Mesodermal cell (in vitro differentiated cells): ENCODE results near the gene UGT1A6. TPM values are rescaled to one million over a fixed set of nuclear protein-coding genes. Genes with fewer than 3 reads are reported as not detected.
"Not testable (repeated sequence)": the region's sequence is repeated elsewhere in the genome, so short reads cannot be mapped to it uniquely, and the experiment has no call there.

Source experiments
- H3K27ac ChIP-seq: 2 replicates; pipeline ENCODE4 v1.7.0; 2013; ENCODE audit warnings: mild to moderate bottlenecking, low read depth, low read length, moderate library complexity; ENCODE audit not compliant: severe bottlenecking
- H3K36me3 ChIP-seq: 2 replicates; pipeline ENCODE4 v1.7.1; 2013; ENCODE audit warnings: mild to moderate bottlenecking, low read length, moderate library complexity; ENCODE audit not compliant: control insufficient read depth, insufficient read depth
- H3K4me1 ChIP-seq: one replicate; pipeline ENCODE4 v1.7.1; 2013; ENCODE audit warnings: mild to moderate bottlenecking, low read length; ENCODE audit not compliant: insufficient read depth, control insufficient read depth, poor library complexity, severe bottlenecking
- H3K4me3 ChIP-seq: 2 replicates; pipeline ENCODE4 v1.7.0; 2013; ENCODE audit warnings: low read length, control low read depth, mild to moderate bottlenecking; ENCODE audit not compliant: insufficient read depth, poor library complexity, severe bottlenecking; ENCODE audit errors: extremely low read depth
- H3K9me3 ChIP-seq: 2 replicates; pipeline ENCODE4 v1.7.1; 2013; ENCODE audit warnings: mild to moderate bottlenecking, low read length, moderate library complexity; ENCODE audit not compliant: control insufficient read depth
- WGBS, 2 experiments: methylation state at CpG; one replicate each; pipeline ENCODE4 v1.1.5; 2013; ENCODE audit warnings: missing lambda C conversion rate in 2 of 2; ENCODE audit not compliant: insufficient coverage in 2 of 2; 5-methylcytosine and 5-hydroxymethylcytosine counted together
- polyA plus RNA-seq, 2 experiments: library from polyadenylated mRNA; stranded (reverse); fragments of 50-300 nt; gene quantifications; one replicate each; pipeline ENCODE4 v1.2.3, GENCODE V29; 2013

UGT1A6 gene
- not detected for polyA plus RNA-seq (2013, experiment 1 of 2)
- polyA plus RNA-seq (2013, experiment 2 of 2) = not detected

GRCh38 chr2:233692648-233693047 is at the start of gene UGT1A6:
Gene UGT1A6 (plus strand): TSS chr2:233692890. CDS start chr2:233693005, 115 bp downstream.
- Histone ChIP-seq H3K36me3 (no peaks in the 10 kb centered on the region), H3K27ac (no peak within 1 kb of the TSS), H3K4me3 (no peak within 1 kb of the TSS), H3K4me1 (no peaks in the 10 kb centered on the region), H3K9me3 (no peaks in the 10 kb centered on the region)
- 93 to 94% methylated on average over 2 to 3 of the region's 4 CpGs for WGBS, 2 experiments

- peaks cover 6% of the 10 kb centered on the region for H3K9me3 ChIP-seq
- no peak overlapping the region for H3K27ac ChIP-seq
- H3K36me3 ChIP-seq = no peaks in the 10 kb centered on the region
- H3K4me3 ChIP-seq = no peak overlapping the region
- WGBS, 2 experiments = 80 to 82% methylated on average over 1 of the region's 1 CpG
- H3K4me1 ChIP-seq = no peaks in the 10 kb centered on the region
Observed at GRCh38 chr2:233643128-233643527, 49.6 kb upstream of the UGT1A6 start.

GRCh38 chr2:233646033-233646432 is 46.7 kb upstream of the UGT1A6 start:
- H3K4me1 ChIP-seq, H3K36me3 ChIP-seq, H3K4me3 ChIP-seq, H3K27ac ChIP-seq, H3K9me3 ChIP-seq: not testable (repeated sequence)
- 83 to 94% methylated on average over 2 to 3 of the region's 3 CpGs for WGBS, 2 experiments

- Histone ChIP-seq H3K9me3 (peaks cover 3% of the 10 kb centered on the region), H3K4me3 (no peak overlapping the region), H3K4me1 (no peaks in the 10 kb centered on the region), H3K36me3 (no peaks in the 10 kb centered on the region), H3K27ac (no peak overlapping the region)
- 88 to 91% methylated on average over 1 to 2 of the region's 4 CpGs for WGBS, 2 experiments
Observed at GRCh38 chr2:233650981-233651380, 41.7 kb upstream of the UGT1A6 start.

- WGBS, 2 experiments = 100% methylated on average over 2 of the region's 2 CpGs
- H3K36me3 ChIP-seq = no peaks in the 10 kb centered on the region
- H3K4me1 ChIP-seq = no peaks in the 10 kb centered on the region
- peaks cover 3% of the 10 kb centered on the region for H3K9me3 ChIP-seq
- no peak overlapping the region for H3K4me3 ChIP-seq
- H3K27ac ChIP-seq = no peak overlapping the region
Observed at GRCh38 chr2:233651430-233651829, 41.3 kb upstream of the UGT1A6 start.

GRCh38 chr2:233654501-233654900 is 38.2 kb upstream of the UGT1A6 start:
- Histone ChIP-seq H3K4me3 (no peak overlapping the region), H3K36me3 (no peaks in the 10 kb centered on the region), H3K9me3 (no peaks in the 10 kb centered on the region), H3K4me1 (no peaks in the 10 kb centered on the region), H3K27ac (no peak overlapping the region)
- 85 to 89% methylated on average over 3 to 5 of the region's 6 CpGs for WGBS, 2 experiments

- H3K9me3 ChIP-seq = no peaks in the 10 kb centered on the region
- H3K4me3 ChIP-seq = no peak overlapping the region
- no peak overlapping the region for H3K27ac ChIP-seq
- no peaks in the 10 kb centered on the region for H3K36me3 ChIP-seq
- 62 to 67% methylated on average over 1 of the region's 1 CpG for WGBS, 2 experiments
- H3K4me1 ChIP-seq = no peaks in the 10 kb centered on the region
Observed at GRCh38 chr2:233655043-233655442, 37.6 kb upstream of the UGT1A6 start.

GRCh38 chr2:233655943-233656342 is 36.7 kb upstream of the UGT1A6 start:
- H3K9me3 ChIP-seq, H3K27ac ChIP-seq, H3K4me1 ChIP-seq, H3K36me3 ChIP-seq, H3K4me3 ChIP-seq: not testable (repeated sequence)
- 100% methylated on average over 1 of the region's 3 CpGs; no CpG with 5 or more reads in 1 of the 2 experiments for WGBS, 2 experiments

- Histone ChIP-seq H3K36me3 (no peaks in the 10 kb centered on the region), H3K4me3 (no peak overlapping the region), H3K27ac (no peak overlapping the region), H3K9me3 (no peaks in the 10 kb centered on the region), H3K4me1 (no peaks in the 10 kb centered on the region)
- WGBS, 2 experiments = 88 to 98% methylated on average over 5 to 7 of the region's 10 CpGs
Observed at GRCh38 chr2:233656443-233656842, 36.2 kb upstream of the UGT1A6 start.

- Histone ChIP-seq H3K9me3 (no peaks in the 10 kb centered on the region), H3K4me3 (no peak overlapping the region), H3K36me3 (no peaks in the 10 kb centered on the region), H3K27ac (no peak overlapping the region), H3K4me1 (no peaks in the 10 kb centered on the region)
Observed at GRCh38 chr2:233658610-233659009, 34.1 kb upstream of the UGT1A6 start.

- WGBS, 2 experiments = 67 to 71% methylated on average over 1 of the region's 1 CpG
- Histone ChIP-seq H3K9me3 (no peaks in the 10 kb centered on the region), H3K27ac (no peak overlapping the region), H3K4me3 (no peak overlapping the region), H3K4me1 (no peaks in the 10 kb centered on the region), H3K36me3 (no peaks in the 10 kb centered on the region)
Observed at GRCh38 chr2:233663911-233664310, 28.8 kb upstream of the UGT1A6 start.
